GM12891 (cell line): ENCODE measurements around the gene MYO19.
A peak's percentile ranks its signal among the peaks of the same experiment; 100 is the strongest.
"Not testable (repeated sequence)": the region's sequence is repeated elsewhere in the genome, so short reads cannot be mapped to it uniquely, and the experiment has no call there.

Source experiments
- DNase-seq: peaks from one replicate; pipeline ENCODE4 v3.0.0; 2011; ENCODE audit warnings: low spot score; ENCODE audit not compliant: insufficient read length
- FAIRE-seq: peaks from 2 replicates; lab custom pipeline; 2011; peaks lifted over from hg19 to GRCh38; lab: Jason Lieb, UNC
- PAX5 ChIP-seq: IDR thresholded peaks from 2 replicates; pipeline ENCODE4 v1.6.1; 2011; ENCODE audit warnings: low read length, moderate library complexity, mild to moderate bottlenecking; ENCODE audit not compliant: insufficient read depth, severe bottlenecking
- POLR2A ChIP-seq: IDR thresholded peaks from 2 replicates; pipeline ENCODE4 v1.6.1; 2011; ENCODE audit warnings: low read depth, low read length, control low read depth
- POLR2AphosphoS5 ChIP-seq: IDR thresholded peaks from 2 replicates; pipeline ENCODE4 v1.6.1; 2011; ENCODE audit warnings: low read depth, low read length, control low read depth
- POU2F2 ChIP-seq: IDR thresholded peaks from 2 replicates; pipeline ENCODE4 v1.6.1; 2011; ENCODE audit warnings: low read depth, mild to moderate bottlenecking, control low read depth, low read length, moderate library complexity
- SPI1 ChIP-seq: IDR thresholded peaks from 2 replicates; pipeline ENCODE4 v1.6.1; 2011; ENCODE audit warnings: low read depth, low read length, control low read depth
- TAF1 ChIP-seq: IDR thresholded peaks from 2 replicates; pipeline ENCODE4 v1.6.1; 2011; ENCODE audit warnings: low read depth, low read length, control low read depth

MYO19 gene

DNA sequence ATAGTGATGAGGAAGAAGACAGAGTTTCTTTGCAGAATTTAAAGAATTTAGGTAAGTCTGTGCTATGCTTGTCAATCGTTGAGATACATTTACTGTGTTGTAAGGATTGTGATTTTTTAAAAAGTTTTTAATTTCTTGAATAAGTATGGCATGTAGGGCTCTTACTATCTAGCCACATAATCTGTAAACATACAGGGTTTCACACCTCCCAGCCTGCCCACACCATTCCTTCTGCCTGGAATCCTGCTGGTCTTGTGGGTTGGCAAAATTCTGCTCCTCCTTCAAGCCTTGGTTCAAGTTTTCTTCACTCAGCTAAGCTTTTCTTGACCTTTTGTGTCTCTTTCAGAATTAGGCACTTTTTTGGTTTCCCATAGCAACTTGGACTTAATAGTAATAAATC is 40.7 kb downstream of the MYO19 start:
- TF ChIP-seq SPI1: no peak
- no peak for TF ChIP-seq POU2F2
- TF ChIP-seq PAX5: no peak
- no peak for TF ChIP-seq TAF1
- no peak for TF ChIP-seq POLR2AphosphoS5
- TF ChIP-seq POLR2A: no peak
- no peak for FAIRE-seq
- DNase-seq: no peak

DNA sequence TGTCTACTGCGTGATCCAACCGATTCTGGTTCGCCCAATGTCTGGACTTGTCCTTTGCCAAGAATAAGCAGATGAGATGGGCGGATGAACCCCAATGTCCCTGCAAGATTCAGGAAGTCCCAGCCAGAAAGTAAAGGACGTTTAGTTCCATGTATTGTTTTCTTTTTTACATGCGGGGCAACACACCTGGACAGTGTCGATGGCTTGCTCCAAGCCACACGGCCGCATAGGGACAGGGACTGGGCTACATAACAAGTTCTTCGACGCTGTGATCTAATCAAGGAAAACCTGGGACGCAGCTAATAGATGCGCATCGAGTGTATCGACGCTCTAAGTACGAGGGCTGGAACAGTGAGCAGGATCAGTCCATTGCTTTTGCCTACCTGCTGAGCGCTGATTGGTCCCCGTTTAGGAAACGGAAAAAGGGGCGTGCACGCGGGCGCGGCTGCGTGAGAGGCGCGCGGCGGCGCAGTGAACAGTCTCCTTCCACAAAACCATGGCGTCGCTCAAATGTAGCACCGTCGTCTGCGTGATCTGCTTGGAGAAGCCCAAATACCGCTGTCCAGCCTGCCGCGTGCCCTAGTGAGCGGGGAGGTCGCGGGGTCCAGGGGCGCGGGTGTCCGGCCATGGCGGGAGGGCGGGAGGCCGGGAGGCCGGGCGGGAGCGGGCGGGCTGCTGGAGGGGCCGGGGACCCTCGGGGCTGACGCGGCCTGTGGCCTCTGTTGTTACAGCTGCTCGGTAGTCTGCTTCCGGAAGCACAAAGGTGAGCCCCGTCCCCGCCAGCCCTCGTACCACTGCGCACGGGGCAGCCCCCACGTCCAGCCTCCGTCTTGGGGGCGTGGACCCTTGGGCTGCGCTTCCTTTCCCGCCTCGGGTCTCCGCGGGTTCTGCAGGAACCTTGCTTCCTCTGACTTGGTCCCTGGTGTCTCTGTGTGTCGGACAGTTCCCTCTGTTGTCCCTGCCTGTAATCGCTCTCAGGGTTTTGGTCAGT is 48.2 kb downstream of the MYO19 start, which contains the start of gene ZNHIT3:
ZNHIT3 (plus strand) TSS at position 478 of the 991 bp plus-strand sequence; CDS start at position 497, 19 bp downstream.
- TF ChIP-seq SPI1: 0 out of 2 replicates have a peak, but pooled peaks have one; percentile 8
- TF ChIP-seq POLR2AphosphoS5: peak; percentile 92
- TF ChIP-seq PAX5: no peak
- peak; percentile 64 for TF ChIP-seq POLR2A
- peak; percentile 63; the same call in 1 of the 2 replicates for TF ChIP-seq POU2F2
- TF ChIP-seq TAF1: peak; percentile 74; the same call in 1 of the 2 replicates
- FAIRE-seq (no peak), DNase-seq (peak; percentile 90)

DNA sequence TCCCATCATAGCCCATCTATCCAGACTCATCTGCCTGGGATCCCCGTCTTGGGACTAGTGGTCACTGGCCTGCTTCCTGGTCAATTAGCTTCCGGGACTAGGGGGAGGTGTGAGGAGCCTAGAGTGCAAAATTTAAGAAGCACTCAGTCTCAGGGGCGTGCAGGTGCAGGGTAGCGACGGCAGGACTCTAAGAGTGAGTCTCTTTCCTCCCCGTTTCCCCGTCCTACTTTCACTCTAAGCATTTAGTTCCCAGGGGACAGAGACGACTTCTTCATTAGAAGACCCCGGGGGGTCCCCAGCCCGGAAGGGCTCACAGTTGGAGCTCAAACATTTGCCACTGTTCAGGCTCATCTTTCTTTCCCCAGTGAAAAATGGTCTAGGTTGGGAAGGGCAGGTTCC is 48.9 kb downstream of the MYO19 start:
- no peak for DNase-seq
- no peak for TF ChIP-seq PAX5
- TF ChIP-seq POLR2A: no peak; the same call in 1 of the 2 replicates
- TF ChIP-seq POLR2AphosphoS5: no peak

DNA sequence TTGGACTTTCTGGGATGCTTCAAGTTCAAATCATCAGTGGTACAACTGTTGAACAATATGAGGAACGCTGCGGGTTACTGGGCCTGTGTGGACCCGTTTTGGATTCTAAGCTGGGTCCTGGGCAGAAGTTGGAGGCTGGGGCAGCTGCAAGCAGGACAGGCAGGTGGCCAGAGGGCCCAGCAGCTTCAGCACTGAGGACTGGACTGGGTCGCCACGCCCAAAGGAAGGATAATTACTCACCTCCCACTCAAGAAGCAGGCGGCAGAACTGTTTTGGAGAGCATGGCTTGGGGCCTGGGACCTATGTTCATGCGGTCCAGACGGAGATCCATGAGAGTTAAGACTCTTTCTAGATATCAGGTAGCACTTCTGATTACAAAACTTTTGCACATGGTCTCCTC is 49.6 kb downstream of the MYO19 start:
- no peak for DNase-seq
- no peak for FAIRE-seq
- TF ChIP-seq SPI1 (no peak), POU2F2 (no peak), PAX5 (no peak), POLR2AphosphoS5 (no peak), TAF1 (no peak)

More for the DNA sequence above, 48.9 kb downstream of the MYO19 start:
- no peak for FAIRE-seq

DNA sequence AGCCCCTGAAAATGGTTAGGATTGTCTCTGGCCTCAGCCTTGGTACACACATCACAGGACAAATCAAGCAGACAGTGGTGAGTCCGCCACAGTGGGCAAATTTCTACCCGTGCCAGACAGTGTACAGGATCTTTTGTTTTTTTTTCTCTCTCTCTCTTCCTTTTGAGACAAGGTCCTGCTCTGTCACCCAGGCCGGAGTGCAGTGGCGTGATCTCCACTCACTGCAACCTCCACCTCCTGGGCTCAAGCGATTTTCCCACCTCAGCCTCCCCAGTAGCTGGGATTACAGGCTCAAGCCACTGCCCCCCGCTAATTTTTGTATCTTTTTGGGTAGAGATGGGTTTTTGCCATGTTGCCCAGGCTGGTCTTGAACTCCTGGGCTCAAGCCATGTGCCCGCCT is 50.6 kb downstream of the MYO19 start:
- DNase-seq, FAIRE-seq: not testable (repeated sequence)

DNA sequence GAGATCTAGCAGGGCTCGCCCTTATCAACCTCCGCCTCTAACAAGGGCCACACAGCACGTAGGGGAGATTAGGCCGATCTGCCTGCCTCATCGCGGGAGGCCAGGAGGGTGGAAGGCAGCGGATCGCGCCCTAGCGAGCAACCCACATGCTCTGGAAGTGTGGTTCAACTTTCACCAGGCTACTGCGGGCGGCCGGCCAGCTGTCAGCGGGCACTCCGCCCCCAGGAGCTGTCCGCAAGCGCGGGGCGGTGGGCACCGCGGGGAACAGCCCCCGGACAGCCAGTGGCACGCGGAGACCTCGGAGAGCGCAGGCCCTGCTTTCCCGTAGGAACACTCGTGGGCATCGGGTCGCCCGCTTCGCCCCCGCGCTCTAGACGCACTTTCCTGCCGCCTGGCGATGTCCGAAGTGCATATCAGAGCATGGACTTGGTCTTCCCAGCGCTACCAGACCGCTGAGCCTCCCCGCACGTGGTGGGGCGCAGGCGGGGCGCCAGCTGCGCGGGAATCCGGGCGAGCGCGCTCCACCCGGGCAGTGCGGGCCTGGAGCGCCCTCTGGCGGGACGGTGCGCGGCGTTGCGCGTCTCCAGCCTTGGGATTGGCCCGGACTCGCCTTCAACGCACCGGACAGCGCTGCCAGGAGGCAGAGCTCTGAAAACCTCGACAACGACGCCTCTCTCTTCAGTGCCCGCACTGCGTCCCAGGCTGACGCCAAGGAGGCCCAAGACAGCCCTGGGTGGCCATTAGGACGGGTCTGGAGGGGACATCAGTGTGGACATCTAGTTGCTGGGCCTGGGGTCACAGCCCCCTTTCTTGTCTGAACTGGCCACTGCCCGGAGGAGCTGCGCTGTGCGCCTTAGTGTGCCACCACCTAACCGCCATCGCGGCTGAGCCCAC is 51.8 kb downstream of the MYO19 start:
- DNase-seq (peak; percentile 88), FAIRE-seq (no peak)
- TF ChIP-seq SPI1 (no peak), POU2F2 (no peak), TAF1 (no peak)

DNA sequence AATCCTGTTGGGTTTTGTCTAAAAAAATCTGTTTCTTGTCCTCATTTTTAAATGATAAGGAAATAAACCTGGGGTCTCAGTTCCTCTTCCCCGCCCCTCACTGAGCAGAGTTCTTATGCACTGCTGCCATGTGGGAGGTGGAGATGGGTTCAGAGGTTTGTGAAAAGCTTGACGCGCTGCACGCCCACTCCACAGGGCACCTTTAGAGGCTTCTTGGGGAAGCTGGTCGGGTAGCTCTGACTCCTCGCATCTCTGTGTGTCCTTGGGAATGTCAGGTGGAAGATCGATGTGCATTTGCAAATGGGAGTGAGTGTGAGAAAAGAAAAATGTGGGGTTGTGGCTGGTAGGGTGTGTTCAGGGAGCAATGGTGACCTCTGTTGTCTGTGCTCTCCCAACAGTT is 52.8 kb downstream of the MYO19 start:
- FAIRE-seq (no peak), DNase-seq (no peak)
- TF ChIP-seq PAX5: no peak
- no peak for TF ChIP-seq POLR2A
- no peak for TF ChIP-seq POU2F2
- TF ChIP-seq TAF1: no peak
- TF ChIP-seq SPI1: no peak
- TF ChIP-seq POLR2AphosphoS5: no peak

DNA sequence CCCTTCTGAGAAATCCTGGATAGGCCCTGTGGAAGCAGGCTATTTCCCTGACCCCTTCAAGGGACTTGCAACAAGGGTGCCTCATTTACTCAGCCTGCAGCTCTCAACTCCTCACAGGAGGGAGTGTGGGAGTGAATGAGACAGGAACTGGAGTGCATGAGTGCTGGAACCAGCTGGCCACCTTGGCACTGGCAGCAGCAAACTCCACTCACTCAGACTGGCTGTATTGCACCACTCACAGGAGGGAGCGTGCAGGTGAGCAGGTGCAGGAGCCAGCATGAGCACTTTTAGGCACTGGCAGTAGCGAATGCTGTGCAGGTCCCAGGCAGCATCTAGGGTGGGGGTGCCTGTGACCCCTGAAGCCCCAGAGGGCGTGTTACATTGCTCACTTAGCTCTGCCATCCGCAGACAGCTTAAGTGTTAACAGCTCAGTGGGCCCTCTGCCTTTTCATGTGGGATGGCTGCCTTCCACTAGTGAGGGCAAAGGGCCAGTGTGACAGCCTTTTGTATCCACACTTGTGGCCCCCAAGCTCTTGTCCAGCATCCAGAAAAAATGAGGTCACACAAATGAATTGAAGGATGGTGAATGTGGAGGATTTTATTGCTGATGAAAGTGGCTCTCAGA is 59.2 kb downstream of the MYO19 start:
- no peak for TF ChIP-seq POLR2A
- TF ChIP-seq SPI1: no peak
- no peak for TF ChIP-seq POLR2AphosphoS5
- no peak for TF ChIP-seq PAX5
- no peak for TF ChIP-seq POU2F2
- no peak for TF ChIP-seq TAF1
- no peak for FAIRE-seq

DNA sequence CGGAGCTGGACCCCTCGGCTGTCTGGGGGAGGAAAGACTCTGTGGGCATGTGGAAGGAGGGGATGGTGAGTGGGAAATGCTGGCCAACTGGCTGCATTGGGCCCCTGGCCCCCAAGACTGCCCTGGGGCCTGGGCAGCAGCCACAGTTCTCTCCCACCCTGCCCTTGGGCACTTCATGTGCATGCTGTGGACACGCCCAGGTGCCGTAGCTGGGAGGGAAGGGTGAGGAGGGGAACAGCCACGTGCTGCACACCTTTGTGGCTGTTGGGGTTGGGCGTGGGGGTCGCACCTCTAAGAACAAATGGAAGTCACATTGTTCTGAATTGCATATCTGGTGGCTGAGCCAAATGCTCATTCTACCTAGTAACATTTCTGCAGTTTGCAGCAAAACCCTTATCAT is 60.1 kb downstream of the MYO19 start:
- TF ChIP-seq POLR2AphosphoS5 (no peak), PAX5 (no peak), POLR2A (no peak)
- FAIRE-seq (no peak), DNase-seq (no peak)

More for the DNA sequence above, 59.2 kb downstream of the MYO19 start:
- DNase-seq: no peak
